PC-3 (cell line): ENCODE results near the gene EXOC4.

Source experiments
- EZH2 ChIP-seq: fragments of 300-600 bp; sonication (generic); IDR thresholded peaks from one replicate; pipeline ENCODE4 v1.6.1; 2017; ENCODE audit warnings: antibody characterized with exemption, mild to moderate bottlenecking, low read length; ENCODE audit not compliant: unreplicated experiment
- EZH2phosphoT487 ChIP-seq: fragments of 300-600 bp; sonication (generic); IDR thresholded peaks from 2 replicates; pipeline ENCODE4 v1.6.1; 2018; ENCODE audit warnings: mild to moderate bottlenecking, antibody characterized with exemption, low read length, borderline replicate concordance
- TF ChIP-seq, protein P1 (sequence below): fragments of 300-600 bp; sonication (generic); conservative IDR thresholded peaks from 2 replicates; pipeline ENCODE4 v1.5.1; 2017; ENCODE audit warnings: antibody characterized with exemption, low read depth, mild to moderate bottlenecking, low read length

DNA sequence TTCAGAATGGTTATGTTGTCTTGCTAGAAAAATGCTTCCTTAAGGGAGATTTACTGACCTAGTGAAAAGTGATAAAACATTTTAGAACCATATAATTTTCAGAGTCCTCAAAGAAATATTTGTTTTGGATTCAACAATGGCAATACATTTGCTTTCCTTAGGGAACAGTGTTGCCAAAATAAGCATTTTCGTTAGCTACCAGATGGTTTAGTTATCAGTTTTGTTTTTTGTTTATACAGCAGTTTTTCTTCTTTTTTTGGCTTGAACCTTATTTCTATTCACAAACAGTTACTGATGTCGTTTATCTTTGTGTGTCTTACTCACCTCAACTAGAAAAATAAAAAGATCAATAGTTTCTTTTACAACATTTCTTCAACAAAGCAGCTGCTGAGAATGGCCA lies 48.6 kb downstream of the EXOC4 start:
- TF ChIP-seq, protein P1, sequence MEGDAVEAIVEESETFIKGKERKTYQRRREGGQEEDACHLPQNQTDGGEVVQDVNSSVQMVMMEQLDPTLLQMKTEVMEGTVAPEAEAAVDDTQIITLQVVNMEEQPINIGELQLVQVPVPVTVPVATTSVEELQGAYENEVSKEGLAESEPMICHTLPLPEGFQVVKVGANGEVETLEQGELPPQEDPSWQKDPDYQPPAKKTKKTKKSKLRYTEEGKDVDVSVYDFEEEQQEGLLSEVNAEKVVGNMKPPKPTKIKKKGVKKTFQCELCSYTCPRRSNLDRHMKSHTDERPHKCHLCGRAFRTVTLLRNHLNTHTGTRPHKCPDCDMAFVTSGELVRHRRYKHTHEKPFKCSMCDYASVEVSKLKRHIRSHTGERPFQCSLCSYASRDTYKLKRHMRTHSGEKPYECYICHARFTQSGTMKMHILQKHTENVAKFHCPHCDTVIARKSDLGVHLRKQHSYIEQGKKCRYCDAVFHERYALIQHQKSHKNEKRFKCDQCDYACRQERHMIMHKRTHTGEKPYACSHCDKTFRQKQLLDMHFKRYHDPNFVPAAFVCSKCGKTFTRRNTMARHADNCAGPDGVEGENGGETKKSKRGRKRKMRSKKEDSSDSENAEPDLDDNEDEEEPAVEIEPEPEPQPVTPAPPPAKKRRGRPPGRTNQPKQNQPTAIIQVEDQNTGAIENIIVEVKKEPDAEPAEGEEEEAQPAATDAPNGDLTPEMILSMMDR: no peak
- TF ChIP-seq EZH2 (no peak), EZH2phosphoT487 (no peak)
